GM23248 (cell line): ENCODE measurements around the gene RLIM. TPM values are rescaled to one million over a fixed set of nuclear protein-coding genes. Genes with fewer than 3 reads are reported as not detected.
A peak's percentile ranks its signal among the peaks of the same experiment; 100 is the strongest.

Source experiments
- DNase-seq: peaks from one replicate; pipeline ENCODE4 v3.0.0-alpha.2; 2015
- H2AFZ ChIP-seq: fragments of 200-600 bp; sonication (generic); 2 replicates; pipeline ENCODE4 v1.6.1; 2016; ENCODE audit warnings: antibody characterized with exemption
- H3F3A ChIP-seq: fragments of 200-600 bp; sonication (generic); 2 replicates; pipeline ENCODE4 v1.6.1; 2016; ENCODE audit warnings: mild to moderate bottlenecking, antibody characterized with exemption, mixed run types; ENCODE audit not compliant: insufficient read depth
- H3K27ac ChIP-seq: fragments of 200-600 bp; sonication (generic); 2 replicates; pipeline ENCODE4 v1.5.1; 2016; ENCODE audit warnings: mild to moderate bottlenecking
- H3K27me3 ChIP-seq: fragments of 200-600 bp; sonication (generic); replicated peaks from 2 replicates; pipeline ENCODE4 v1.6.1; 2016; ENCODE audit warnings: mild to moderate bottlenecking; ENCODE audit not compliant: insufficient read depth
- H3K36me3 ChIP-seq: fragments of 200-600 bp; sonication (generic); 2 replicates; pipeline ENCODE4 v1.6.1; 2016; ENCODE audit warnings: low read depth, mild to moderate bottlenecking
- H3K4me1 ChIP-seq: fragments of 200-600 bp; sonication (generic); 2 replicates; pipeline ENCODE4 v1.6.1; 2016; ENCODE audit warnings: mild to moderate bottlenecking; ENCODE audit not compliant: insufficient read depth
- H3K4me2 ChIP-seq: fragments of 200-600 bp; sonication (generic); one replicate; pipeline ENCODE4 v1.6.1; 2016; ENCODE audit warnings: mild to moderate bottlenecking; ENCODE audit not compliant: unreplicated experiment
- H3K4me3 ChIP-seq: fragments of 200-600 bp; sonication (generic); 2 replicates; pipeline ENCODE4 v1.5.1; 2016; ENCODE audit warnings: mild to moderate bottlenecking
- H3K79me2 ChIP-seq: fragments of 200-600 bp; sonication (generic); 2 replicates; pipeline ENCODE4 v1.6.1; 2016; ENCODE audit warnings: mild to moderate bottlenecking; ENCODE audit not compliant: insufficient read depth
- H3K9ac ChIP-seq: fragments of 200-600 bp; sonication (generic); 2 replicates; pipeline ENCODE4 v1.6.1; 2016; ENCODE audit warnings: mild to moderate bottlenecking
- H3K9me2 ChIP-seq: fragments of 200-600 bp; sonication (generic); 2 replicates; pipeline ENCODE4 v1.6.1; 2016; ENCODE audit warnings: mixed run types, mild to moderate bottlenecking, moderate library complexity; ENCODE audit not compliant: insufficient read depth
- H3K9me3 ChIP-seq: fragments of 200-600 bp; sonication (generic); one replicate; pipeline ENCODE4 v1.6.1; 2017; ENCODE audit warnings: low read depth
- H4K20me1 ChIP-seq: fragments of 200-600 bp; sonication (generic); 2 replicates; pipeline ENCODE4 v1.6.0; 2016; ENCODE audit not compliant: insufficient read depth
- EZH2 ChIP-seq: fragments of 200-600 bp; sonication (generic); IDR thresholded peaks from 2 replicates; pipeline ENCODE4 v1.6.1; 2018; ENCODE audit warnings: antibody characterized with exemption, mild to moderate bottlenecking; ENCODE audit not compliant: insufficient read depth, poor library complexity, severe bottlenecking
- EZH2phosphoT487 ChIP-seq: fragments of 200-600 bp; sonication (generic); IDR thresholded peaks from 2 replicates; pipeline ENCODE4 v1.6.1; 2018; ENCODE audit warnings: antibody characterized with exemption, moderate library complexity, mild to moderate bottlenecking, low read depth; ENCODE audit not compliant: insufficient read depth
- WGBS, 2 experiments: methylation state at CpG; one replicate each; pipeline ENCODE4 v1.1.6; 2015 to 2017; ENCODE audit warnings: low lambda C conversion rate in 2 of 2, low coverage in 1 of 2; ENCODE audit errors: missing lambda C conversion rate in 2 of 2; 5-methylcytosine and 5-hydroxymethylcytosine counted together
- in situ Hi-C: fragments of 300-500 bp; cut with MboI; formaldehyde crosslinking; loops from 2 replicates; pipeline ENCODE4 v1.15.0; 2020
- polyA plus RNA-seq: library from polyadenylated mRNA; unstranded; fragments of >200 nt; fragmentation: Nextera tagmentation; extraction: Ambion mirVana; gene quantifications from 2 replicates; pipeline ENCODE4 v1.2.1, GENCODE V29; 2016
- total RNA-seq: library from RNA; depleted of rRNA; stranded (reverse); fragments of >200 nt; shearing (Covaris generic); gene quantifications from 2 replicates; pipeline ENCODE4 v1.2.3, GENCODE V29; 2014; rRNA removed

RLIM gene
- total and polyA plus RNA-seq, 2 experiments from 2014 or later = 11.4 to 40.1 TPM

- peak overlapping the region; percentile 80 for H3K27ac ChIP-seq
- in situ Hi-C loops = no loop called here
- peak overlapping the region; percentile 68 for H3K4me3 ChIP-seq
- H3K4me1 ChIP-seq = peaks cover 21% of the 10 kb centered on the region
- no peak for TF ChIP-seq EZH2
- TF ChIP-seq EZH2phosphoT487 = no peak
- peak; percentile 87 for DNase-seq
- H2AFZ ChIP-seq = peak overlapping the region; percentile 52
- peak overlapping the region; percentile 77 for H3K4me2 ChIP-seq
- peaks cover 25% of the 10 kb centered on the region; the same call in 1 of the 2 replicates for H3F3A ChIP-seq
- no peaks in the 10 kb centered on the region for H3K79me2 ChIP-seq
- H3K9me2 ChIP-seq = no peaks in the 10 kb centered on the region
- H3K9me3 ChIP-seq = no peaks in the 10 kb centered on the region
- no peaks in the 10 kb centered on the region for H4K20me1 ChIP-seq
- H3K9ac ChIP-seq = peak overlapping the region; percentile 81
- 1% methylated on average over 14 to 35 of the region's 37 CpGs for WGBS, 2 experiments
- H3K27me3 ChIP-seq = no peaks in the 10 kb centered on the region
- no peaks in the 10 kb centered on the region for H3K36me3 ChIP-seq
Measured at GRCh38 chrX:74535408-74536151, 78.8 kb downstream of the RLIM start.

Other genes starting within 250 kb of the RLIM start
- 53.0 and 55.3 TPM in 2 replicates for gene SLC16A2, start 193.1 kb downstream of the RLIM start, total RNA-seq
- 55.6 and 56.8 TPM in 2 replicates for gene SLC16A2, start 193.1 kb downstream of the RLIM start, polyA plus RNA-seq